ENCODE results near the gene SLC66A1. TPM values are rescaled to one million over a fixed set of nuclear protein-coding genes. Genes with fewer than 3 reads are reported as not detected.

Gene SLC66A1
- total and polyA plus RNA-seq, 9 of the 15 experiments (the other 6 are each of a cell fraction or from before 2014, with no cell fraction given): 1.2 to 40.8 (median 18.6) TPM

- TF ChIP-seq NFE2L1 (tag; IDR thresholded peaks at IDR 0.05; ENCODE audit: borderline replicate concordance, low read depth) (no peak), ZNF699 (CRISPR knock-in tag; IDR thresholded peaks at IDR 0.05; ENCODE audit: insufficient replicate concordance) (no peak), FOXJ3 (CRISPR knock-in tag; IDR thresholded peaks at IDR 0.05) (no peak), TSC22D4 (tag; IDR thresholded peaks at IDR 0.05) (no peak), ZNF511 (CRISPR knock-in tag; IDR thresholded peaks at IDR 0.05) (0 out of 2 replicates have a peak, but pooled peaks have one; percentile 20), PRPF4 (IDR thresholded peaks at IDR 0.05; ENCODE audit: insufficient read depth, low read depth, low read length, poor library complexity, severe bottlenecking) (no peak), HNRNPUL1 (IDR thresholded peaks at IDR 0.05; ENCODE audit: low read length) (no peak), TCF3 (CRISPR knock-in tag; IDR thresholded peaks at IDR 0.05) (no peak), HDAC8 (tag; IDR thresholded peaks at IDR 0.05) (no peak), TAF7 (tag; IDR thresholded peaks at IDR 0.05) (no peak), IRF2 (CRISPR knock-in tag; IDR thresholded peaks at IDR 0.05) (0 out of 2 replicates have a peak, but pooled peaks have one; percentile 23), ZNF140 (CRISPR knock-in tag; IDR thresholded peaks at IDR 0.05) (no peak), HSF4 (CRISPR knock-in tag; IDR thresholded peaks at IDR 0.05; ENCODE audit: borderline replicate concordance) (no peak), SP1 (CRISPR knock-in tag; IDR thresholded peaks at IDR 0.05) (no peak), PRDM10 (IDR thresholded peaks at IDR 0.05; ENCODE audit: partially characterized antibody) (no peak), ZNF717 (CRISPR knock-in tag; IDR thresholded peaks at IDR 0.05) (peak; percentile 31; the same call in 1 of the 2 replicates), ELK1 (CRISPR knock-in tag; IDR thresholded peaks at IDR 0.05) (no peak), GATAD2A (IDR thresholded peaks at IDR 0.05) (no peak), GTF2A2 (tag; IDR thresholded peaks at IDR 0.05) (no peak), RBM14 (IDR thresholded peaks at IDR 0.05; ENCODE audit: borderline replicate concordance, insufficient read depth, low read depth, low read length) (no peak; the same call in 1 of the 2 replicates), NCOA1 (IDR thresholded peaks at IDR 0.05; ENCODE audit: low read depth) (no peak), CTBP1 (IDR thresholded peaks at IDR 0.05; ENCODE audit: borderline replicate concordance) (0 out of 2 replicates have a peak, but pooled peaks have one; percentile 3)
- TF ChIP-seq, protein P1, sequence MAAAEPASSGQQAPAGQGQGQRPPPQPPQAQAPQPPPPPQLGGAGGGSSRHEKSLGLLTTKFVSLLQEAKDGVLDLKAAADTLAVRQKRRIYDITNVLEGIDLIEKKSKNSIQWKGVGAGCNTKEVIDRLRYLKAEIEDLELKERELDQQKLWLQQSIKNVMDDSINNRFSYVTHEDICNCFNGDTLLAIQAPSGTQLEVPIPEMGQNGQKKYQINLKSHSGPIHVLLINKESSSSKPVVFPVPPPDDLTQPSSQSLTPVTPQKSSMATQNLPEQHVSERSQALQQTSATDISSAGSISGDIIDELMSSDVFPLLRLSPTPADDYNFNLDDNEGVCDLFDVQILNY (CRISPR knock-in tag; IDR thresholded peaks at IDR 0.05): no peak; the same call in 1 of the 2 replicates
Observed at GRCh38 chr1:19325958-19326747, 14.0 kb downstream of the SLC66A1 start (continued).

Data from K562 (cell line).